ENCODE measurements around the gene WNT3. TPM values are rescaled to one million over a fixed set of nuclear protein-coding genes. Genes with fewer than 3 reads are reported as not detected.

WNT3 gene
- total RNA-seq, 3 donors from 2014 or later (not counting 1 experiment from before 2014, with no cell fraction given): 0.07 to 1.4 (median 0.30) TPM

GRCh38 chr17:46776298-46777005 is 42.0 kb downstream of the WNT3 start:
- H3K4me3 Mint-ChIP-seq: no peak overlapping the region
- Histone ChIP-seq H3K4me1 (ENCODE audit: control insufficient read depth, insufficient read depth, low read length) (peaks cover 23% of the 10 kb centered on the region), H3K9me3 (ENCODE audit: control insufficient read depth, insufficient read depth, low read length) (no peaks in the 10 kb centered on the region), H3K27me3 (ENCODE audit: control insufficient read depth, insufficient read depth, low read length) (no peaks in the 10 kb centered on the region), H3K36me3 (ENCODE audit: control insufficient read depth, insufficient read depth, low read length) (no peaks in the 10 kb centered on the region), H3K4me3 (ENCODE audit: low read length) (no peak overlapping the region), H3K27ac (ENCODE audit: low read length) (no peak overlapping the region)
- H3K36me3 Mint-ChIP-seq: no peaks in the 10 kb centered on the region
- TF ChIP-seq CTCF (IDR thresholded peaks at IDR 0.05): no peak
- no peak overlapping the region for H3K27ac Mint-ChIP-seq
- H3K9me3 Mint-ChIP-seq: no peaks in the 10 kb centered on the region
- intact Hi-C loops (cut with micrococcal nuclease): no loop called here
- no peak for ATAC-seq
- no peak for DNase-seq
- 82% methylated on average over 12 of the region's 12 CpGs for WGBS (ENCODE audit: insufficient coverage)
- peaks cover 7 to 16% of the 10 kb centered on the region in 2 donors for H3K27me3 Mint-ChIP-seq (ENCODE audit: low read depth in 2 of 2)
- peaks cover 5 to 6% of the 10 kb centered on the region in 2 donors for H3K4me1 Mint-ChIP-seq

GRCh38 chr17:46774108-46774737 is 44.3 kb downstream of the WNT3 start:
- TF ChIP-seq CTCF (IDR thresholded peaks at IDR 0.05): no peak
- DNase-seq: no peak
- no peaks in the 10 kb centered on the region for H3K36me3 Mint-ChIP-seq
- peaks cover 5 to 6% of the 10 kb centered on the region in 2 donors for H3K4me1 Mint-ChIP-seq
- Histone ChIP-seq H3K27me3 (ENCODE audit: control insufficient read depth, insufficient read depth, low read length) (peaks cover 7% of the 10 kb centered on the region), H3K27ac (ENCODE audit: low read length) (no peak overlapping the region), H3K36me3 (ENCODE audit: control insufficient read depth, insufficient read depth, low read length) (no peaks in the 10 kb centered on the region), H3K4me1 (ENCODE audit: control insufficient read depth, insufficient read depth, low read length) (peaks cover 40% of the 10 kb centered on the region), H3K4me3 (ENCODE audit: low read length) (no peak overlapping the region), H3K9me3 (ENCODE audit: control insufficient read depth, insufficient read depth, low read length) (no peaks in the 10 kb centered on the region)
- peaks cover 7 to 16% of the 10 kb centered on the region in 2 donors for H3K27me3 Mint-ChIP-seq (ENCODE audit: low read depth in 2 of 2)
- no peak for ATAC-seq
- WGBS (ENCODE audit: insufficient coverage): 97% methylated on average over 9 of the region's 10 CpGs
- no peak overlapping the region for H3K27ac Mint-ChIP-seq
- intact Hi-C loops (cut with micrococcal nuclease): no loop called here
- H3K9me3 Mint-ChIP-seq: no peaks in the 10 kb centered on the region
- H3K4me3 Mint-ChIP-seq: peak overlapping the region; percentile 37

- Histone ChIP-seq H3K4me1 (ENCODE audit: control insufficient read depth, insufficient read depth, low read length) (peaks cover 40% of the 10 kb centered on the region), H3K4me3 (ENCODE audit: low read length) (no peak overlapping the region), H3K27ac (ENCODE audit: low read length) (no peak overlapping the region), H3K27me3 (ENCODE audit: control insufficient read depth, insufficient read depth, low read length) (peaks cover 7% of the 10 kb centered on the region), H3K9me3 (ENCODE audit: control insufficient read depth, insufficient read depth, low read length) (no peaks in the 10 kb centered on the region), H3K36me3 (ENCODE audit: control insufficient read depth, insufficient read depth, low read length) (no peaks in the 10 kb centered on the region)
- no peak for TF ChIP-seq CTCF (IDR thresholded peaks at IDR 0.05)
- Mint-ChIP-seq H3K36me3 (no peaks in the 10 kb centered on the region), H3K4me3 (no peak overlapping the region), H3K9me3 (no peaks in the 10 kb centered on the region), H3K27me3 (ENCODE audit: low read depth in 2 of 2) (peaks cover 7 to 15% of the 10 kb centered on the region in 2 donors), H3K27ac (no peak overlapping the region), H3K4me1 (peaks cover 5 to 6% of the 10 kb centered on the region in 2 donors)
- ATAC-seq (no peak), DNase-seq (no peak)
- intact Hi-C loops (cut with micrococcal nuclease): no loop called here
- 72% methylated on average over 15 of the region's 15 CpGs for WGBS (ENCODE audit: insufficient coverage)
Measured at GRCh38 chr17:46773676-46774075, 44.8 kb downstream of the WNT3 start.

All from natural killer cell (primary cell).